ENCODE results near the gene CXCR6. TPM values are rescaled to one million over a fixed set of nuclear protein-coding genes. Genes with fewer than 3 reads are reported as not detected.

Gene CXCR6
- total RNA-seq, 1 experiment from 2014 or later: not detected

DNA sequence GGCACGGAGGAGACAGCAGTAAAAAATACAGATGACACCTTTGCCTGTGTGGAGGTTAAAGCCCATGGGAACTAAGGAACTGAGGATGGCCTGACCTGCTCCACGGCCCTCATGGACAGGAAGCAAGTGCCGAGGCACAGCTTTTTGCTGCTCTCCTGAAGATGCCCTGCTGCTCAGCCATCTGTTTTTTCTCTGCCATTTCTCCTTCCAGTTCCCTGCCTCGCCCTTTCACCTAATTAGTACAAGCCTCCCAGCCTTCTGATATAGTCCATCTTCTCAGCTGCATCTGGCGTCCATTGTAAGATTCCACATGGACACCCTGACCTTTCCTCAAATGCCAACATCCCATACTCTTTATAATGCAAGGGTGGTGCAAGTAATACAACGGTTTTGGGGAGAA is 11.8 kb upstream of the CXCR6 start:
- CTCF ChIA-PET: interaction anchor here (0.6 to 7.2 kb wide), 2 partner anchors 90 to 147 kb away, joined by 4 to 64 read pairs; no protein-coding TSS in a partner anchor
- intact Hi-C loops (cut with micrococcal nuclease): loop anchor here (10.0 kb wide), 2 partner anchors 273 to 417 kb away; partner anchors contain the start of gene CCR1
- no TSS peak for BruUV-seq (replicated peaks)

GRCh38 chr3:45932112-45932511 is 11.2 kb upstream of the CXCR6 start:
- no peaks in the 10 kb centered on the region for H3K4me1 Mint-ChIP-seq (ENCODE audit: insufficient read depth, unreplicated experiment)
- intact Hi-C loops (cut with micrococcal nuclease): loop anchor here (10.0 kb wide), 2 partner anchors 273 to 417 kb away; partner anchors contain the start of gene CCR1
- ChIA-PET CTCF (interaction anchor here (7.2 kb wide), 1 partner anchor 146 kb away, joined by 64 read pairs; no protein-coding TSS in a partner anchor), POLR2A (interaction anchor here (1.1 kb wide), 1 partner anchor 10 kb away, joined by 3 read pairs; no protein-coding TSS in a partner anchor)
- no TSS peak for BruUV-seq (replicated peaks)
- TF ChIP-seq CTCF (IDR thresholded peaks at IDR 0.05; ENCODE audit: unreplicated experiment): no peak
- no peak overlapping the region for H3K27ac Mint-ChIP-seq (ENCODE audit: low read depth, unreplicated experiment)
- peaks cover 52% of the 10 kb centered on the region for H3K36me3 Mint-ChIP-seq (ENCODE audit: insufficient read depth, unreplicated experiment)
- H3K27me3 Mint-ChIP-seq (ENCODE audit: insufficient read depth, unreplicated experiment): no peaks in the 10 kb centered on the region
- H3K9me3 Mint-ChIP-seq (ENCODE audit: unreplicated experiment): no peaks in the 10 kb centered on the region
- H3K4me3 Mint-ChIP-seq (ENCODE audit: unreplicated experiment): no peak overlapping the region
- DNase-seq (ENCODE audit: unreplicated experiment): no peak

More for the DNA sequence above, 11.8 kb upstream of the CXCR6 start:
- Mint-ChIP-seq H3K4me3 (ENCODE audit: unreplicated experiment) (no peak overlapping the region), H3K27ac (ENCODE audit: low read depth, unreplicated experiment) (peak overlapping the region; percentile 25), H3K9me3 (ENCODE audit: unreplicated experiment) (no peaks in the 10 kb centered on the region), H3K27me3 (ENCODE audit: insufficient read depth, unreplicated experiment) (no peaks in the 10 kb centered on the region), H3K36me3 (ENCODE audit: insufficient read depth, unreplicated experiment) (peaks cover 52% of the 10 kb centered on the region), H3K4me1 (ENCODE audit: insufficient read depth, unreplicated experiment) (no peaks in the 10 kb centered on the region)
- no peak for TF ChIP-seq CTCF (IDR thresholded peaks at IDR 0.05; ENCODE audit: unreplicated experiment)
- no peak for DNase-seq (ENCODE audit: unreplicated experiment)
- POLR2A ChIA-PET: interaction anchor here (1.1 kb wide), 1 partner anchor 9 kb away, joined by 3 read pairs; no protein-coding TSS in a partner anchor

DNA sequence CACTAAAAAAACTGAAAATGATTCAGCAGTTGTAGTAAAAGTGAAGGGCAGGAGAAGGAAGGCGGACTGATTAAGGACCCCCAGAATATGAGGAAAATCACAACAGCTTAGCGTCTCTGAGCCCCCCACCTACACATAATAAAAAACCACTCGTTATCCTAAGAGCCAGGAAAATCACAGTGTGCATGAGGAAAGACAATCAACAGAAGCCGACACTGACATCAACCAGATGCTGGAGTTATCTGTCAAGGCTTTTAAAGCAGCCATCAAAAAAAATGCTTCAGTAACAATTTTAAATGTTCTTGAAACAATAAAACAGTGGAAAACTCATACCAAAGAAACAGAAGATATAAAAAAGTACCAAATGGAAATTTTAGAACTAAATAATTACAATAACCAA is 9.7 kb upstream of the CXCR6 start:
- Mint-ChIP-seq H3K27me3 (ENCODE audit: insufficient read depth, unreplicated experiment) (no peaks in the 10 kb centered on the region), H3K4me1 (ENCODE audit: insufficient read depth, unreplicated experiment) (no peaks in the 10 kb centered on the region), H3K27ac (ENCODE audit: low read depth, unreplicated experiment) (no peak overlapping the region), H3K9me3 (ENCODE audit: unreplicated experiment) (no peaks in the 10 kb centered on the region), H3K4me3 (ENCODE audit: unreplicated experiment) (no peak overlapping the region), H3K36me3 (ENCODE audit: insufficient read depth, unreplicated experiment) (peaks cover 51% of the 10 kb centered on the region)
- TF ChIP-seq CTCF (IDR thresholded peaks at IDR 0.05; ENCODE audit: unreplicated experiment): no peak
- ChIA-PET CTCF (interaction anchor here (7.2 kb wide), 1 partner anchor 145 kb away, joined by 64 read pairs; no protein-coding TSS in a partner anchor), POLR2A (no interaction called here)
- intact Hi-C loops (cut with micrococcal nuclease): loop anchor here (10.0 kb wide), 2 partner anchors 271 to 419 kb away; partner anchors contain the start of gene CCR1
- BruUV-seq (replicated peaks): no TSS peak
- no peak for DNase-seq (ENCODE audit: unreplicated experiment)

GRCh38 chr3:45936261-45936660 is 7.0 kb upstream of the CXCR6 start:
- Mint-ChIP-seq H3K36me3 (ENCODE audit: insufficient read depth, unreplicated experiment) (peaks cover 34% of the 10 kb centered on the region), H3K4me1 (ENCODE audit: insufficient read depth, unreplicated experiment) (peaks cover 6% of the 10 kb centered on the region), H3K4me3 (ENCODE audit: unreplicated experiment) (no peak overlapping the region), H3K27me3 (ENCODE audit: insufficient read depth, unreplicated experiment) (no peaks in the 10 kb centered on the region), H3K9me3 (ENCODE audit: unreplicated experiment) (peaks cover 7% of the 10 kb centered on the region), H3K27ac (ENCODE audit: low read depth, unreplicated experiment) (no peak overlapping the region)
- intact Hi-C loops (cut with micrococcal nuclease): loop anchor here (5.0 to 10.0 kb wide), 3 partner anchors 269 to 899 kb away; partner anchors contain the start of gene CCR1
- no TSS peak for BruUV-seq (replicated peaks)
- CTCF ChIA-PET: interaction anchor here (1.2 to 9.6 kb wide), 4 partner anchors 17 to 442 kb away, joined by 3 to 241 read pairs (median 18); no protein-coding TSS in a partner anchor
- POLR2A ChIA-PET: no interaction called here
- TF ChIP-seq CTCF (IDR thresholded peaks at IDR 0.05; ENCODE audit: unreplicated experiment): no peak
- DNase-seq (ENCODE audit: unreplicated experiment): no peak

Data from MCF 10A (cell line).